Measurements from ENCODE around the gene POLE2. TPM values are rescaled to one million over a fixed set of nuclear protein-coding genes. Genes with fewer than 3 reads are reported as not detected.

Gene POLE2
- total RNA-seq, 2 experiments from 2014 or later: 28.6 to 30.3 TPM

GRCh38 chr14:49615776-49616175 lies 72.2 kb downstream of the POLE2 start:
- ChIA-PET POLR2A (interaction anchor here (0.6 kb wide), 2 partner anchors 10 to 637 kb away, joined by 3 to 5 read pairs; no protein-coding TSS in a partner anchor), CTCF (ENCODE audit: unreplicated experiment) (no interaction called here)
- Histone ChIP-seq H3K4me1 (ENCODE audit: insufficient read depth, low read length, poor library complexity, severe bottlenecking) (peaks cover 25% of the 10 kb centered on the region), H3K36me3 (ENCODE audit: insufficient read depth, low read length) (peaks cover 86% of the 10 kb centered on the region), H3K79me2 (ENCODE audit: insufficient read depth, low read depth, low read length) (peaks cover 73% of the 10 kb centered on the region), H2AFZ (ENCODE audit: low read length) (no peak overlapping the region), H3K4me3 (ENCODE audit: low read depth, low read length, poor library complexity, severe bottlenecking) (no peak overlapping the region), H3K9me3 (ENCODE audit: low read length) (no peaks in the 10 kb centered on the region), H4K20me1 (ENCODE audit: insufficient read depth, low read length) (peaks cover 15% of the 10 kb centered on the region; the same call in 1 of the 2 replicates), H3K27ac (ENCODE audit: low read depth, low read length, poor library complexity, severe bottlenecking) (no peak overlapping the region), H3K9me2 (ENCODE audit: insufficient read depth, low read length) (no peaks in the 10 kb centered on the region), H3K4me2 (ENCODE audit: low read length) (no peak overlapping the region)
- TF ChIP-seq CTCF (conservative IDR thresholded peaks at IDR 0.05; ENCODE audit: low read length) (no peak), EZH2phosphoT487 (IDR thresholded peaks at IDR 0.05; ENCODE audit: borderline replicate concordance, low read depth, low read length) (no peak)
- BruUV-seq (replicated peaks): no TSS peak
- intact Hi-C loops (cut with micrococcal nuclease; ENCODE audit: unreplicated experiment): no loop called here
- DNase-seq (ENCODE audit: low spot score): no peak

GRCh38 chr14:49614196-49614595 lies 73.8 kb downstream of the POLE2 start:
- no peak for DNase-seq (ENCODE audit: low spot score)
- TF ChIP-seq EZH2phosphoT487 (IDR thresholded peaks at IDR 0.05; ENCODE audit: borderline replicate concordance, low read depth, low read length) (no peak), CTCF (conservative IDR thresholded peaks at IDR 0.05; ENCODE audit: low read length) (no peak)
- H3K9me3 ChIP-seq (ENCODE audit: low read length): no peaks in the 10 kb centered on the region
- H3K4me2 ChIP-seq (ENCODE audit: low read length): no peak overlapping the region
- H3K9me2 ChIP-seq (ENCODE audit: insufficient read depth, low read length): no peaks in the 10 kb centered on the region
- peaks cover 75% of the 10 kb centered on the region for H3K79me2 ChIP-seq (ENCODE audit: insufficient read depth, low read depth, low read length)
- CTCF ChIA-PET (ENCODE audit: unreplicated experiment): no interaction called here
- no TSS peak for BruUV-seq (replicated peaks)
- intact Hi-C loops (cut with micrococcal nuclease; ENCODE audit: unreplicated experiment): no loop called here
- peaks cover 10% of the 10 kb centered on the region; the same call in 1 of the 2 replicates for H4K20me1 ChIP-seq (ENCODE audit: insufficient read depth, low read length)
- H3K4me3 ChIP-seq (ENCODE audit: low read depth, low read length, poor library complexity, severe bottlenecking): no peak overlapping the region
- POLR2A ChIA-PET: no interaction called here
- no peak overlapping the region for H2AFZ ChIP-seq (ENCODE audit: low read length)
- H3K4me1 ChIP-seq (ENCODE audit: insufficient read depth, low read length, poor library complexity, severe bottlenecking): peaks cover 25% of the 10 kb centered on the region
- H3K27ac ChIP-seq (ENCODE audit: low read depth, low read length, poor library complexity, severe bottlenecking): no peak overlapping the region
- peaks cover 95% of the 10 kb centered on the region for H3K36me3 ChIP-seq (ENCODE audit: insufficient read depth, low read length)

- peaks cover 72% of the 10 kb centered on the region for H3K79me2 ChIP-seq (ENCODE audit: insufficient read depth, low read depth, low read length)
- H2AFZ ChIP-seq (ENCODE audit: low read length): no peak overlapping the region
- H3K4me3 ChIP-seq (ENCODE audit: low read depth, low read length, poor library complexity, severe bottlenecking): no peak overlapping the region
- no peak for DNase-seq (ENCODE audit: low spot score)
- TF ChIP-seq CTCF (conservative IDR thresholded peaks at IDR 0.05; ENCODE audit: low read length): no peak
- no peak for TF ChIP-seq EZH2phosphoT487 (IDR thresholded peaks at IDR 0.05; ENCODE audit: borderline replicate concordance, low read depth, low read length)
- H3K4me1 ChIP-seq (ENCODE audit: insufficient read depth, low read length, poor library complexity, severe bottlenecking): peaks cover 9% of the 10 kb centered on the region
- no peaks in the 10 kb centered on the region for H3K9me2 ChIP-seq (ENCODE audit: insufficient read depth, low read length)
- H3K27ac ChIP-seq (ENCODE audit: low read depth, low read length, poor library complexity, severe bottlenecking): no peak overlapping the region
- intact Hi-C loops (cut with micrococcal nuclease; ENCODE audit: unreplicated experiment): no loop called here
- H3K4me2 ChIP-seq (ENCODE audit: low read length): no peak overlapping the region
- peaks cover 94% of the 10 kb centered on the region for H3K36me3 ChIP-seq (ENCODE audit: insufficient read depth, low read length)
- no TSS peak for BruUV-seq (replicated peaks)
- ChIA-PET CTCF (ENCODE audit: unreplicated experiment) (no interaction called here), POLR2A (interaction anchor here (1.5 kb wide), 2 partner anchors 12 to 14 kb away, joined by 3 to 8 read pairs; partner anchors contain the start of gene LRR1)
- peaks cover 9% of the 10 kb centered on the region; the same call in 1 of the 2 replicates for H4K20me1 ChIP-seq (ENCODE audit: insufficient read depth, low read length)
- H3K9me3 ChIP-seq (ENCODE audit: low read length): no peaks in the 10 kb centered on the region
Measured at GRCh38 chr14:49612671-49613070, 75.3 kb downstream of the POLE2 start.

Measured in OCI-LY7 (cell line).